OCI-LY3 (cell line): ENCODE results near the gene SIRT4.

ENCODE experiments used
- H2AFZ ChIP-seq: fragments of 200-600, 300-600 bp; shearing (Covaris generic); 2 replicates; pipeline ENCODE4 v1.6.0; 2014; ENCODE audit warnings: antibody characterized with exemption, low read depth, low read length
- H3K27ac ChIP-seq: fragments of 200-600, 300-600 bp; sonication (generic); 2 replicates; pipeline ENCODE4 v1.5.1; 2014; ENCODE audit warnings: mild to moderate bottlenecking, low read length, moderate library complexity, mixed read lengths
- H3K27me3 ChIP-seq: fragments of 200-600, 300-600 bp; sonication (generic); 2 replicates; pipeline ENCODE4 v1.6.1; 2014; ENCODE audit warnings: low read depth, low read length, mixed read lengths
- H3K36me3 ChIP-seq: fragments of 200-600, 300-600 bp; sonication (generic); replicated peaks from 2 replicates; pipeline ENCODE3; 2014; ENCODE audit warnings: low read depth, low read length, mixed read lengths
- H3K4me1 ChIP-seq: fragments of 300-600, 200-600 bp; sonication (generic); 2 replicates; pipeline ENCODE4 v1.6.1; 2014; ENCODE audit warnings: low read length, mixed read lengths
- H3K4me2 ChIP-seq: fragments of 200-600, 300-600 bp; sonication (generic); 2 replicates; pipeline ENCODE4 v1.6.1; 2014; ENCODE audit warnings: low read length, mixed read lengths
- H3K4me3 ChIP-seq: fragments of 300-600, 200-600 bp; sonication (generic); 2 replicates; pipeline ENCODE4 v1.5.1; 2014; ENCODE audit warnings: antibody characterized with exemption, mild to moderate bottlenecking, low read length, moderate library complexity
- H3K79me2 ChIP-seq: fragments of 300-600, 200-600 bp; shearing (Covaris generic); 2 replicates; pipeline ENCODE4 v1.6.1; 2014; ENCODE audit warnings: mild to moderate bottlenecking, low read length, mixed read lengths
- H3K9ac ChIP-seq: fragments of 300-600, 200-600 bp; shearing (Covaris generic); 2 replicates; pipeline ENCODE4 v1.6.0; 2014; ENCODE audit warnings: mild to moderate bottlenecking, low read length, moderate library complexity
- H3K9me3 ChIP-seq: fragments of 200-600, 300-600 bp; shearing (Covaris generic); 2 replicates; pipeline ENCODE4 v1.6.1; 2014; ENCODE audit warnings: low read length, mixed read lengths; ENCODE audit not compliant: insufficient read depth
- H4K20me1 ChIP-seq: fragments of 200-600, 300-600 bp; sonication (generic); 2 replicates; pipeline ENCODE4 v1.6.1; 2016; ENCODE audit warnings: low read length, mixed read lengths; ENCODE audit not compliant: insufficient read depth
- CTCF ChIP-seq: fragments of 200-600, 300-600 bp; sonication (generic); IDR thresholded peaks from 2 replicates; pipeline ENCODE4 v1.5.1; 2014; ENCODE audit warnings: antibody characterized with exemption, low read length, low read depth
- EZH2phosphoT487 ChIP-seq: fragments of 200-600 bp; shearing (Covaris generic); IDR thresholded peaks from 2 replicates; pipeline ENCODE4 v1.6.1; 2018; ENCODE audit warnings: antibody characterized with exemption, mixed run types, low read depth

SIRT4 gene

GRCh38 chr12:120346031-120346430 is 43.9 kb downstream of the SIRT4 start:
- no peak overlapping the region for H2AFZ ChIP-seq
- no peak overlapping the region for H3K27ac ChIP-seq
- H3K9me3 ChIP-seq = no peaks in the 10 kb centered on the region
- H4K20me1 ChIP-seq = no peaks in the 10 kb centered on the region
- no peaks in the 10 kb centered on the region for H3K36me3 ChIP-seq
- no peak overlapping the region for H3K4me3 ChIP-seq
- no peaks in the 10 kb centered on the region for H3K79me2 ChIP-seq
- TF ChIP-seq EZH2phosphoT487 = no peak
- no peak for TF ChIP-seq CTCF
- H3K4me2 ChIP-seq = no peak overlapping the region
- no peaks in the 10 kb centered on the region for H3K4me1 ChIP-seq
- no peak overlapping the region for H3K9ac ChIP-seq
- H3K27me3 ChIP-seq = no peaks in the 10 kb centered on the region

- Histone ChIP-seq H2AFZ (no peak overlapping the region), H3K4me3 (no peak overlapping the region), H3K27ac (no peak overlapping the region), H3K27me3 (no peaks in the 10 kb centered on the region), H3K9ac (no peak overlapping the region), H3K4me1 (no peaks in the 10 kb centered on the region), H3K79me2 (no peaks in the 10 kb centered on the region), H3K4me2 (no peak overlapping the region), H3K36me3 (no peaks in the 10 kb centered on the region), H3K9me3 (no peaks in the 10 kb centered on the region), H4K20me1 (no peaks in the 10 kb centered on the region)
- TF ChIP-seq EZH2phosphoT487 (no peak), CTCF (no peak)
Observed at GRCh38 chr12:120346681-120347080, 44.6 kb downstream of the SIRT4 start.

GRCh38 chr12:120347766-120348165 is 45.6 kb downstream of the SIRT4 start:
- H3K4me3 ChIP-seq = no peak overlapping the region
- H3K4me2 ChIP-seq = no peak overlapping the region
- no peak overlapping the region for H3K27ac ChIP-seq
- no peaks in the 10 kb centered on the region for H3K4me1 ChIP-seq
- no peaks in the 10 kb centered on the region for H4K20me1 ChIP-seq
- H3K27me3 ChIP-seq = no peaks in the 10 kb centered on the region
- no peak overlapping the region for H2AFZ ChIP-seq
- H3K9me3 ChIP-seq = no peaks in the 10 kb centered on the region
- no peak overlapping the region for H3K9ac ChIP-seq
- no peak for TF ChIP-seq CTCF
- TF ChIP-seq EZH2phosphoT487 = no peak
- H3K79me2 ChIP-seq = no peaks in the 10 kb centered on the region
- no peaks in the 10 kb centered on the region for H3K36me3 ChIP-seq

GRCh38 chr12:120350576-120351350 is 48.6 kb downstream of the SIRT4 start:
- H3K4me3 ChIP-seq = no peak overlapping the region
- H3K9ac ChIP-seq = no peak overlapping the region
- no peak overlapping the region for H2AFZ ChIP-seq
- H3K9me3 ChIP-seq = no peaks in the 10 kb centered on the region
- H3K79me2 ChIP-seq = no peaks in the 10 kb centered on the region
- no peak overlapping the region for H3K4me2 ChIP-seq
- no peaks in the 10 kb centered on the region for H3K36me3 ChIP-seq
- no peaks in the 10 kb centered on the region for H3K27me3 ChIP-seq
- no peak for TF ChIP-seq EZH2phosphoT487
- no peak for TF ChIP-seq CTCF
- H3K27ac ChIP-seq = no peak overlapping the region
- H4K20me1 ChIP-seq = no peaks in the 10 kb centered on the region
- H3K4me1 ChIP-seq = no peaks in the 10 kb centered on the region
